LHCN-M2 (cell line): Measurements from ENCODE around the gene OPHN1. TPM values are rescaled to one million over a fixed set of nuclear protein-coding genes. Genes with fewer than 3 reads are reported as not detected.
"Not testable (repeated sequence)": the region's sequence is repeated elsewhere in the genome, so short reads cannot be mapped to it uniquely, and the experiment has no call there.

Experiments
- DNase-seq: peaks from one replicate; pipeline ENCODE4 v3.0.0-alpha.2; 2012; ENCODE audit warnings: low read depth
- total RNA-seq: library from RNA; depleted of rRNA; stranded (reverse); fragments of >200 nt; gene quantifications from 2 replicates; pipeline ENCODE4 v1.2.3, GENCODE V29; 2014

Gene OPHN1
- total RNA-seq, 1 experiment from 2014 or later = 4.5 TPM

- peak; percentile 87 for DNase-seq
Measured at GRCh38 chrX:68175562-68175961, 257.7 kb downstream of the OPHN1 start.

GRCh38 chrX:68163441-68163840, 269.9 kb downstream of the OPHN1 start:
- DNase-seq = peak; percentile 42

- no peak for DNase-seq
Measured at GRCh38 chrX:68147848-68148247, 285.4 kb downstream of the OPHN1 start.

GRCh38 chrX:68146054-68146453, 287.2 kb downstream of the OPHN1 start:
- peak; percentile 54 for DNase-seq

- DNase-seq = no peak
Measured at GRCh38 chrX:68139791-68140190, 293.5 kb downstream of the OPHN1 start.

- DNase-seq = no peak
Measured at GRCh38 chrX:68133181-68133580, 300.1 kb downstream of the OPHN1 start.

- no peak for DNase-seq
Measured at GRCh38 chrX:68132749-68133148, 300.5 kb downstream of the OPHN1 start.

GRCh38 chrX:68121835-68122234, 311.5 kb downstream of the OPHN1 start:
- no peak for DNase-seq

GRCh38 chrX:68121371-68121770, 311.9 kb downstream of the OPHN1 start:
- DNase-seq = no peak

- DNase-seq = no peak
Measured at GRCh38 chrX:68115371-68115770, 317.9 kb downstream of the OPHN1 start.

- peak; percentile 60 for DNase-seq
Measured at GRCh38 chrX:68114573-68115129, 318.6 kb downstream of the OPHN1 start.

- no peak for DNase-seq
Measured at GRCh38 chrX:68113837-68114572, 319.3 kb downstream of the OPHN1 start.

- DNase-seq = no peak
Measured at GRCh38 chrX:68112321-68112720, 321.0 kb downstream of the OPHN1 start.

GRCh38 chrX:68109162-68109561, 324.1 kb downstream of the OPHN1 start:
- DNase-seq = no peak

GRCh38 chrX:68098431-68098830, 334.9 kb downstream of the OPHN1 start:
- DNase-seq = no peak

GRCh38 chrX:68090266-68090665, 343.0 kb downstream of the OPHN1 start:
- DNase-seq = no peak

- no peak for DNase-seq
Measured at GRCh38 chrX:68087526-68087925, 345.8 kb downstream of the OPHN1 start.

- no peak for DNase-seq
Measured at GRCh38 chrX:68086709-68087108, 346.6 kb downstream of the OPHN1 start.

GRCh38 chrX:68084765-68085164, 348.5 kb downstream of the OPHN1 start:
- peak; percentile 28 for DNase-seq

GRCh38 chrX:68083510-68083909, 349.8 kb downstream of the OPHN1 start:
- DNase-seq = no peak

- DNase-seq = peak; percentile 23
Measured at GRCh38 chrX:68079961-68080360, 353.3 kb downstream of the OPHN1 start.

- DNase-seq = not testable (repeated sequence)
Measured at GRCh38 chrX:68078801-68079200, 354.5 kb downstream of the OPHN1 start.

GRCh38 chrX:68077378-68077777, 355.9 kb downstream of the OPHN1 start:
- DNase-seq = no peak
